ENCODE measurements around the gene FAM177B.
A peak's percentile ranks its signal among the peaks of the same experiment; 100 is the strongest.
"Not testable (repeated sequence)": the region's sequence is repeated elsewhere in the genome, so short reads cannot be mapped to it uniquely, and the experiment has no call there.

Gene FAM177B

DNA sequence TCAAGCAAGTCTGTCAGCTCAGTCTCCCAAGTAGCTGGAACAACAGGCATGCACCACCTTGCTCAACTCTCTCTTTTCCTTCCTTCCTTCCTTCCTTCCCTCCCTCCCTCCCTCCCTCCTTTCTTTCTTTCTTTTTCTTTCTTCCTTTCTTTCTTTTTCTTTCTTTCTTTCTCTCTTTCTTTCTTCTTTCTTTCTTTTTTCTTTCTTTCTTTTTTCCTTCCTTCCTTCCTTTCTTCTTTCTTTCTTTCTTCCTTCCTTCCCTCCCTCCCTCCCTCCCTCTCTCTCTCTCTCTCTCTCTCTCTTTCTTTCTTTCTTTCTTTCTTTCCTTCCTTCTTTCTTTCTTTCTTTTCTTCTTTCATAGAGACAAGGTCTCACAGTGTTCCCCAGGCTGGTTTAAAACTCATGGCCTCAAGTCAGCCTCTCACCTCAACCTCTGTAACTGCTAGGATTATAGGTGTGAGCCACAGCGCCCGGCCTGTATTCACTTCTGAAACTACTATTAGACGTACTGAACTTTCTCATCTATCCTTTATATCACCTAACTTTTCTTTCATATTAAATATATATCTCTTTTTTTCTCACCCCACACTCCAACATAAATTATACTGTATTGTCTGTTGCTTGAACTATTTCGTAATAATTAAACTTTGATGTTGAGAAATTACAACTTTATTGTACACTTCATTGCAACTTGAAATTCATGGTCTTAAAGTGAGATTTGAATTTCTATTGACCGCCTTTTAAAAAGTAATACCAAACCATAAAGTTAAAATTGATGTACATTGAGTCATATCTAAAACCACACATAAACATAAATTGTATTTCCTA lies 4.8 kb downstream of the FAM177B start:
- DNase-seq: not testable (repeated sequence)

DNA sequence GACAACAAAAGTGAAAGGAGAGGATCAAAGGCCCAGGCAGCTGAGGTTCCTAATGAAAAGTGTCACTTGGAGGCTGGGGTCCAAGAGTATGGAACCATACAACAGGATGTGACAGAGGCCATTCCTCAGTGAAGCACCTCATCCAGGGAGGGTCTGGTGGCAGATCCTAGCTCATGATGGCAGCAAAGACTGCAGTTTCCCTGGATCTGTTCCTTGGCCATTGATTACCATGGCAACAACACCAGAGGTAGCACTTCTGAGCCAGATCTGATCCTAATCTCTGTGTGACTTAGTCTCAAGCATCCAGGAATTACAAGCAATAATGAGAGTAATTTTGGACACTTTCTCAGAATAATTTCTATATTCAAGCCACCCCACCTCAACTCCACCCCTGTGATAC lies 12.9 kb downstream of the FAM177B start:
- DNase-seq: no peak

DNA sequence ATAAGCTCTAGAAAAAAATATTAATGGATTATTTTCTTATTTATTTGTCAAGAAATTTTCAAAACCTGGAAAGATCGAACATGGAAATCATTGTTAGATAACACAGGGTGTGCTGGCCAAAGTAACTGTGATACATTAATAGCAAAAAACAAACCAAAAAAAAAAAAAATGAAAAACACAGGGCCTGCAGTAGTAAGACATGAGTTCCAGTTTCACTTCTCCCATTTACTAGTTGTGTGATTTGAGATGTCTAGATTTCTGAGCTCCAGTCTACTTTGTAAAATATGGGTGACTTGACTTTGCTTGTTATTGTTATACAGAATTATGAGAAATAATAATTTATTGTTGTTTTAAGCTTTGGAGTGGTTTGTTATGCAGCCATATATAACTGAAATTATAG lies 13.6 kb downstream of the FAM177B start:
- no peak for DNase-seq

DNA sequence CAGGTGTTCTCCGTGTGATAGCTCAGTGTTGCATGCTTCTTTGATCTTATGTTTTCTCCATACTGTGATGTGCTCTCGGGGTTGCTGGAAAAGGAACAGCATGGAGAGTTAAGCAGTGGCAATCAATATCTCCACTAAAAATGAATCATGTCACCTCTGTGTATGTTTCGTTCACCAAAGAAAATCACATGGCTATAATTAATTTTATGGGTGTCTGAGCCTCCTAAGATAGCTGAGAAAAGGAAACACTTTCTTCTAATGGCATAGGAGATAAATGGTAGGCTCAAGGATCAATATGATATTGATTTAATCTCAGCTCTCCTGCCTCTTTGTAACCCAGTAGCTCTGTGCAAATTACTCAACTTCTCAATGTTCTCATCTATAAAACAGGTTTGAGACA lies 14.3 kb downstream of the FAM177B start:
- no peak for DNase-seq

DNA sequence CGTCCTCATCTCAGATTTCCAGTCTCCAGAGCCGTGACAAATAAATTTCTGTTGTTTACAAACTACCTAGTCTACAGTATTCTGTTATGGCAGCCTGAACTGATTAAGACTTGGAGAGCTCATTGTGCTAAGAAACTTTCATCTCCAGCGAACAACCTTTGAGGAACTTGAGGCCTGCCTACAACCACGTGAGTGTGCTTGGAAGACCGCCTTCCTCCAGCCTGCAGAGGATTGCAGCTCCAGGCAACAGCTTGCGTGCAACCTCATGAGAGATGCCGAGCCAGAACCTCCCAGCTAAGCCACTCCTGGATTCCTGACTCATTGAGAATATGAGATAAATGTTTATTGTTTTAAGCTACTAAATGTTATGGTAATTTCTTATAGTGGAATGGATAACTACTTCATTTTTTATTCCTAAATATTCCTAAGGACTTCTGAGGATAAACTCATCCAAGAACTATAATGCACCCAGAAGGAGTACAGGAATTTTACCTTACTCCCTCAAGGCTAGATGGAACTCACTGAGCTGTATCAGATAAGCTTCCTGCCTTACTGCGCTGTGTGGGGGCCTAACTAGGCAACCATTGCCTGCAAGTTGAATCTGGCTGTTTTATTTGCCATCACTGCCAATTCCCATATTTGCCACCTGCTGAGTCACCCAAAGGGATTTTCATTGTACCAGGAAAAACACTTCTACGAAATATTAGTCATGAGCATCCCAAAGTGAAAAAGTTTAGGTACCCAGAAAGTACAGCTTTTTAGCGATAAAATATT lies 17.6 kb downstream of the FAM177B start:
- peak; percentile 20 to 27 for DNase-seq

GRCh38 chr1:222757646-222758268 lies 20.8 kb downstream of the FAM177B start:
- no peak for DNase-seq

DNA sequence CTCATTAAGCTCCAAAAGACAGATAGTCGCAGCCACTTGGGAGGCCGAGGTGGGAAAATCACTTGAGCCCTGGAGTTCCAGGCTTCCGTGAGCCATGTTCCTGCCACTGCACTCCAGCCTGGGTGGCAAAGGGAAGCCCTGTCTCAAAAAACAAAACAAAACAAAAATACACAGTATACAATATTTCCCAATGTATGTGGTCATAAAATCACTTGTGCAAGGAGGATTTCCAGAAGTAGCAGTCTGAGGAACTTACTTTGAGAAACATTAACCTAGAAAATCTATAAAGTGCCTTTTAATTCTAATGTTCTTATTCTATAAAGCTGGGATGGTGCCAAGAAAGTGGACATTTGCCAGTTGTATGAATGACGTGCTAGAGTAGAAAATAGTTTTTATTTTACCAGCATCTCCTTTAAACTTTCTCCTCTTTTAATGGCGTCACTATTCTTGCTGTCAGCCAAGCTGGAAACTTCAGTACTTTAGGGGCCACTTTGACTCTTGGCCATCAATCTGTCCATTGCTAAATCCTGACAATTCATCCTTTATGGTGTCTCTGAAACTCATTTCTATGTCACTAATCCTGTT lies 22.5 kb downstream of the FAM177B start:
- no peak for DNase-seq

DNA sequence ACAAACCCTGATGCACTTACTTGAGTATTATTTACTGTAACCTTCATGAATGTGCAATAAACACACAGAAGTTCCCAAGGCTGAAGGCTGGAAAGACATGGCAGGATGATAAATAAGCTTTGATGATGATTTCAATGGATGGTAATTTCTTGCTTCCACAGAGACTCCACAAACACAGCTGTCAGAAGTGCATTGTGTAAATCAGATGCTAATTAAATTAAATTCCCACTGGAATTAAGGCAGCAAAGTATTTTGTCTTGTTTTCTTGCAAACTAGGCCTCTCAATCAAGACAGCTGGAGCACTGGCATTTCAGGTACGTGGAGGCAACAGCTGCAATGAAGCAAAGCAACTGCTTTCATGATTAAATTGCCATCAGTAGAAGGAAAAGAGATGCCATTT lies 24.1 kb downstream of the FAM177B start:
- DNase-seq: no peak

- DNase-seq: not testable (repeated sequence)
Measured at GRCh38 chr1:222762178-222762577, 25.2 kb downstream of the FAM177B start.

DNA sequence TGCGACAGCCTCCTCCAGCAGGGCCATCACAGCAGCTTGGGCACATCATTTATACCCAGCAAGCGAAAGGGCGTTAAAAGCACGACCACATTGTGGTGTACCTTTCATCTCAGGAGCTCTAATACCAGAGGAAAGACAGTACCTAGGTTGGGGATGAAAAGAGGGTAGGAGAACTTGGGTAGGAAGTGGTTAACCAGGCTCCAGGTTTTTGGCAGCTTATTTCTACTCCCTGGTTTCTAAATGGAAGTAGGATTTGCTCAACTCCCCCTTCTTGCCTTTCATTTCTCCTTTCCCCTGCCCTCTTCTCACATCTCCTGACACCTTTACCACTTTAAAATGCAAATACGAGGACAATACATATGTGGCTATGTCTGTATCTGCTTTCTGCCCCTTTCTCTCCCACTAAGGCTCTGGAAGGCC lies 30.2 kb downstream of the FAM177B start:
- no peak for DNase-seq

- DNase-seq: no peak
Measured at GRCh38 chr1:222768592-222768991, 31.6 kb downstream of the FAM177B start.

- peak; percentile 54 to 79 for DNase-seq
Measured at GRCh38 chr1:222769181-222769580, 32.2 kb downstream of the FAM177B start.

GRCh38 chr1:222769971-222770620 lies 33.1 kb downstream of the FAM177B start:
- no peak for DNase-seq

GRCh38 chr1:222772996-222773379 lies 36.0 kb downstream of the FAM177B start:
- peak; percentile 87 to 93 for DNase-seq

DNA sequence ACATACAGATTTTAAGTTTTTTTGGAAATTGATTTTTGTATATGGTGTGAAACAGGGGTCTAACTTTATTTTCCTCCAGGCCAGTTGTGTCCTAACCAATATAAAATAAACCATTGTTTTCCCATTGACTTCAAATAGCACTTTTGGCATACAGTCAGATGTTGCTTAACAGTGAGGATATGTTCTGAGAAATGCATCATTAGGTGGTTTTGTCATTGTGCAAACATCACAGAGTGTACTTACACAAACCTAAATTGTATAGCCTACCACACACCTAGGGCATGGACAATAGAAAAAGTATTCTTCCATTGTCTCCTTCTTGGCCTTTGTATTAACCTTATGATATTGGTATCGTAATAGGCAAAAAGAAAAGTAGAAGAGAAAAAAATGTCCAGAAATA lies 40.5 kb downstream of the FAM177B start:
- no peak for DNase-seq

DNA sequence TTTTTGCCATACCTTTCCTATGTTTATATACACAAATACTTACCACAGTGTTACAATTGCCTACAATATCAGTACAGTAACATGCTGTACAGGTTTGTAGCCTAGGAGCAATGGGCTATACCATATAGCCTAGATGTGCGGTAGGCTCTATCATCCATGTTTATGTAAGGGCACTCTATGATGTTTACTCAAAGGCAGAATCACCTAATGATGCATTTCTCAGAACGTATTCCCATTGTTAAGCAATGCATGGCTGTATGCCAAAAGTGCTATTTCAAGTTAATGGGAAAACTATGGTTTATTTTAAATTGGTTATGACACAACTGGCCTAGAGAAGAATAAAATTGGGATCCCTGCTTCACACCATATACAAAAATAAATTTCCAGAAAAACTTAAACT lies 41.0 kb downstream of the FAM177B start:
- DNase-seq: no peak

DNA sequence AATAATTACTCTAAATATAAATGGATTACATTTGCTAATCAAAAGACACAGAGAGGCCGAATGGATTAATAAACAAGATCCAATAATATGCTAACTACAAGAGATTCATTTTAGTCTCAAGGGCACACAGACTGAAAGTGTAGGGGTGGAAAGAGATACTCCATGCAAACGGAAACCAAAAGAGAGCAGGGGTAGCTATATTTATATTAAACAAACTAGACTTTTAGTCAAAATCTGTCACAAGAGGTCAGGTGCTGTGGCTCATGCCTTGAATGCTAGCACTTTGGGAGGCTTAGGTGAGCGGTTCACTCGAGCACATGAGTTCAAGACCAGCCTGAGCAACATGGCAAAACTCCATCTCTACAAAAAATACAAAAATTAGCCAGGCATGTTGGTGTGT lies 44.2 kb downstream of the FAM177B start:
- no peak for DNase-seq

DNA sequence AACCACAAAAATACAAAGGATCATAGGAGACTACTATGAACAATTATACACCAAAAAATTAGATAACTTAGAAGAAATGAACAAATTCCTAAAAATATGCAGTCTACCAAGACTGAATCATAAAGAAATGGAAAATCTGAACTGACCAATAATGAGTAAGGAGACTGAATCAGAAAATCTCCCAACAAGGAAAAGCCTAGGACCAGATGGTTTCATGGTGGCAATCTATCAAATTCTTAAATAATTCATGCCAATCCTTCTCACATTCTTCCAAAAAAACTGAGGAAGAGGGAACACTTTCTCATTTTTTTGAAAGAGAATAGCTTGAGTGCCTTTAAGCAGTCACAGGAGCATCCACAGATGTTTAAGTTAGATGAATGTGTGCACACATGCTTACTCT lies 46.0 kb downstream of the FAM177B start:
- no peak for DNase-seq

DNA sequence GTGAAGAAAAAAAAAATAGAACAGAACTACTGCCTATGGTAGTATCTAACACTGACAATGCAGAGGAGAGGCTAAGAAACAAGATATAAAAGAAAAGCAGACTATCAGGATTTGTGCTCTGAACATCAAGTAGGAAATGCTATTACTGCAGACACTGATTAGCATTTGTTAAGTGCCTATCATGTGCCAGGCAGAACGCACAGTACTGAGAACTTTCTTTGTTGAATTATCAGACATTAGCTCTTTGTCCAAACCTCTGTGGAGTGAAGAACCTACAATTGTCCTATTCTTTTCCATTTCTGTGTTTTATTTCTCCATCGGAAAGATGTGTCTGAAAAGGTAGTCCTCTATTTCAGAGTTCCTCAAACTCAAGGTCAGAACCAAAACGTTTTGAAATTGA lies 47.4 kb downstream of the FAM177B start:
- DNase-seq: no peak

GRCh38 chr1:222784916-222785315 lies 47.9 kb downstream of the FAM177B start:
- DNase-seq: no peak

DNA sequence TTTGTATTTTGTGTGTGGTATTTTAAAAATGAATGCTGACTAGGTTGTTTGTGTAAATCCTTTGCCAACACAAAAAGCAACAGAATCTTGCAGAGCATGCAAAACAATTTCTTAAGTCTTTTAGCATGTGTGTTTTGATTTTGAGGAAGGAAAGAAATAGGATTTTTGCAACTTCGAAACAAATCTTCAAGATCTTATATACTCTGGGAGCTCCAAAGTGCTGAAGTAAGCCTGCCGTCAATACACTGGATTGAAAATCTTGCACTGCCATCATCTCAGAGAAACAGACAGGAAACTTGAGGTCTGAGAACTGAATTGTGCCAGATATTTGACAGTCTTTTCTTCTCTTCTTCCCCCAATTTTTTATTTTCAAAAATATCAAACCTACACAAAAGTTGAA lies 48.5 kb downstream of the FAM177B start:
- no peak for DNase-seq

- DNase-seq: no peak
Measured at GRCh38 chr1:222786121-222786520, 49.1 kb downstream of the FAM177B start.

GRCh38 chr1:222787729-222788128 lies 50.7 kb downstream of the FAM177B start:
- DNase-seq: no peak

All from Kasumi-1 (cell line).